NCI-H1048 (cell line): ENCODE data around the gene FRMD4A.
"Not testable (repeated sequence)": the region's sequence is repeated elsewhere in the genome, so short reads cannot be mapped to it uniquely, and the experiment has no call there.

Experiments
- DNase-seq: peaks from one replicate; lab custom pipeline; 2025; lab: John Stamatoyannopoulos, UW

Gene FRMD4A

DNA sequence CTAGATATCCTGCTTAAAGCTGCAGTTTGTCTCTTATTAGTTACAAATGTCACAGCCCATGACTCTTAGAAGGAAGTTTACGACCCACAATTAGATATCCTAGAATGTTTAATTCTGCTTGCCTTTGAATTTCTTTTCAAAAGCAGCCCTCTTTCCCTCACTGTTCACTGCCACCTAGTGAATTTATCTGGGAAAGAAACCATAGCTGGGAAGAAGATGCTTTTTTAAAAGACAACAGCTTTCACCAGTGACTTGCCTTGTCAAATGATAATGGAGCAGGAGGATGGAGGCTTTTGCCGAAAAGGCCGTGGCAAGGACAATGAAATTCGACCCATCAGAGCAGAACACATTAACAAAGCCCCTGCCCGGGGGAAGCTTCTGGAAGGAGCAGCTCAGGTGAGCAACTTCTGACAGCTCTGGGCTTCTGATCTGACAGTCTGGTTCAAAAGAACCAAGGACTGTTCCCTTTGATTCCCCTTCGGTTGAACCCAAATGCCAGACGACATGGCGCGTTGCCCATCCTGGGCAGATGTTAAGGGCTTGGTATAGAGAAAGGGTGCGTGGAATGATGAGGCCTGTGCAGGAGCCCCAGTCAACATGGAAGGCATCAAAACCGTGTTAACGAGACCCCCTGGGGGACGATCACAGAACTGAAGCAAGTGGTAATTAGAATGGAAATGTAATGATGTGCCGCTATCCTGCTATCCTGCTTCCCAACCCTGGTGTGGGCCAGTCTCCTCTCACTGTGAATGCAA is 236.8 kb downstream of the FRMD4A start:
- DNase-seq, result no peak

DNA sequence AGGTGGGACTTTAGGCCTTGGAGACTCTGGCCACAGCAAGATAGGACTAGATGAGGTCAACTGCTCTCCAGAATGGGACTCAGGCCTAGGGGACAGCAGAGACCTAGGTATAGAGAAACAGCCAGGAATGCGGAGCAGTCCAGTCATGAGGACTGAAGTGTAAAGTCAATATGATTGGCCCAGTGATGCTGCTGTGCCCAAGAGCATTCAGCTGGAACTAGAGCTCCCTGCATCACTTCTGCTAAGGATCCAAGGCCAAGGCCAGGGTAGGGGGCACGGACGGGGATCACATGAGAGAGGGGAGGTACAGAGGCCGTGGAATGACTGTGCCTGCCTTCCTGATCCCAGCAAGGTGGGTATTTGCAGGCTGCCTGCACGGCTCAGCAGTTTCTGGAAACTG is 237.9 kb downstream of the FRMD4A start:
- DNase-seq, result no peak

DNA sequence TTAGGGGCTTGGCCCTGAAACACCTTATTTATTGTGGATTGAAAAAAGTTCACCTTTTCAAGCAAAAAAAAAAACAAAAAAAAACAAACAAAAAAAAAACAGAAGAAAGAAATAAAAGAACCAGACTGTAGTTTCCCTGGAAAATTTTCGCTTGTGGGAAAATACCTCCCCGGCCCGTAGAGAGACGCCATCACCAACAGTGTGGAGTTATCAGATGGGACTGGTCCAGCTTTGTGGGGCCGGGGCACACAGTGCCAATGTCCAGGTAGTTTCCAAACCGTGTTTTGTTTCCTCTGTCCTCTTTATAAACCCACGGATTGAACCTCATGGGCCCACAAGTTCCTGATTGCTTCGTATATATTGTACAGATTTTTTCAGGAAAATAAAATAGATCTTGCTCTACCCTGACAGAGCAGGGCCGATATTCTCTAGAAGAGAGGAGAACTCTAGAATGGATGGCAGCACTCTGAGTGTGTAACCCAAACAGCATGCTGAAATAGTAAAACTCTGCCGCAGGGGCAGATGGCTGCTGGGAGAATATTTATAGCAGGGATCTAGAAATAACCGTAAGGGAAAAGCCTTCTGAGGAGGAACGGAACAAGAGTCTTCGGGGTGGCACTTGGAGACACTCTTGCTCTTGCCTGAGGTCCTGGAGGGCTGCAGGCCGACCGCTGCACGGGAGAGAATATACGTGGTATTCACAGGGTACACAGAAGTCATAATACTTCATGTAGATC is 241.0 kb downstream of the FRMD4A start:
- DNase-seq, result no peak

DNA sequence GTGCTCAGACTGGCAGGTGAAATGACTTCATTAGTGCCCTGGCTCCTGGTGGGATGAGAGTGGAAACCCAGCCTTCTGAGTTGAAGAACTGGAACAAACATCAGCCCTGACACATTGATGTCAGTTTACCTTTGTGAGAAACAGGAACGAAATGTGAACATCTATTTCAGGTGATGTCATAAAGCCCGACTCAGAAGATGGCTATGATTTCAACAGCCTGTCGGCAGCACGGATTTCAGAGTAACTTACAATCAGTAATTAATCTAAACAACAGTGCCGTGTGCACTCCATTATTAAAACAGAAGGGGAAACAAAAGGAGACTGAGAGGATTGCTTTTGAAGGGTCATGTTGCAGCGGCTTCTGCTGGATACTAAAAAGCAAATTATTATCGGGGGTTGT is 243.2 kb downstream of the FRMD4A start:
- DNase-seq, result no peak

GRCh38 chr10:14086596-14086995 is 244.1 kb downstream of the FRMD4A start:
- no peak for DNase-seq

DNA sequence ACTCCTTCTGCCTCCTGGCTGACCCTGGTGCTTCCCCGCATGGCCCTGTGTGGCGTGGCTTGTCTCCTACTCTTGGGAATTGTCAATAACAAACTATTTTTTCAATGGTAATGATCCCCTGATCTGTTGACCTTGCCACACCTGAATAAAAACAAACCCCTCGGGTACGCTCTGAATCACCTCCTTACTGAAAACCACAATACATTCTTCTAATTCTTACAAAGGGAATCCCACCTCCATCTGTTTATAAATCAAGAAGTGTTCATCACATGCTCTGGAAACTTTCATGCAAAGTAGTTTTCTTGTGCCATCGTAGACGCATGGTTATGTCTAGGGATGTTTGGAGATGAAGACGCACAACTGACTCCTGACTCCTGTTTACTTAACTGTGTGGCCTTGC is 245.8 kb downstream of the FRMD4A start:
- DNase-seq, result no peak

- DNase-seq, result no peak
Measured at GRCh38 chr10:14080795-14081194, 249.9 kb downstream of the FRMD4A start.

- DNase-seq, result no peak
Measured at GRCh38 chr10:14077430-14077829, 253.3 kb downstream of the FRMD4A start.

GRCh38 chr10:14074062-14074884 is 256.5 kb downstream of the FRMD4A start:
- no peak for DNase-seq

GRCh38 chr10:14072541-14072940 is 258.2 kb downstream of the FRMD4A start:
- no peak for DNase-seq

GRCh38 chr10:14071956-14072355 is 258.8 kb downstream of the FRMD4A start:
- no peak for DNase-seq

DNA sequence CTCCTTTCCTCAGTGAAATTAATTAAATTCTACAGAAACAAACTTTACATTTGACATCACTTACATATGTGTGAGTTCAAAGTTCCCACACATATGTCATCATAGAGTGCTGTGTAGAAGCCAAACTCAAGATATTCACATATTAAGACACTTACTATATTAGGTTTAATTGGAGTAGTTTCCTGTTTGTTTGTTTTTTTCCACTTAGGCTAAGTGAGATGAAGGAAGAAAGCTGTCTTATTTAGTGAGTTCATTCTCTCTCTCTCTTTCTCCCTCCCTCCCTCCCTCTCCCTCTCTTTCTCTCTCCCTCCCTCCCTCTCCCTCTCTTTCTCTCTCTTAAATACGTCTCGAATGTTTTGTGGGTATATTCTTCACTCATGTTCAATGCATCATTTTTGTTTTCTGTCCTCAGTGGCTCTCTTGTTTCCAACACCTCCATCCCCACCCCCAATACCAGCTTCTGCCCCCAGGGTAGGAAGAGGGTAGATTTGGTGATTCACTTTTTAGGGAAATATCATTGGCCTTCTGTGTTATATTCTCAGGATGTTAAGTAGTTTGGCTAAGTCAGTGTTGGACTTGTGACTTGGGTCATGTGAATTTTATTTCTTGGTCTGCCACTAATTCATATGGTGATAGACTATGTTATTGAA is 262.0 kb downstream of the FRMD4A start:
- DNase-seq, result no peak

GRCh38 chr10:14067638-14068037 is 263.1 kb downstream of the FRMD4A start:
- DNase-seq, result not testable (repeated sequence)

- no peak for DNase-seq
Measured at GRCh38 chr10:14066106-14066505, 264.6 kb downstream of the FRMD4A start.

DNA sequence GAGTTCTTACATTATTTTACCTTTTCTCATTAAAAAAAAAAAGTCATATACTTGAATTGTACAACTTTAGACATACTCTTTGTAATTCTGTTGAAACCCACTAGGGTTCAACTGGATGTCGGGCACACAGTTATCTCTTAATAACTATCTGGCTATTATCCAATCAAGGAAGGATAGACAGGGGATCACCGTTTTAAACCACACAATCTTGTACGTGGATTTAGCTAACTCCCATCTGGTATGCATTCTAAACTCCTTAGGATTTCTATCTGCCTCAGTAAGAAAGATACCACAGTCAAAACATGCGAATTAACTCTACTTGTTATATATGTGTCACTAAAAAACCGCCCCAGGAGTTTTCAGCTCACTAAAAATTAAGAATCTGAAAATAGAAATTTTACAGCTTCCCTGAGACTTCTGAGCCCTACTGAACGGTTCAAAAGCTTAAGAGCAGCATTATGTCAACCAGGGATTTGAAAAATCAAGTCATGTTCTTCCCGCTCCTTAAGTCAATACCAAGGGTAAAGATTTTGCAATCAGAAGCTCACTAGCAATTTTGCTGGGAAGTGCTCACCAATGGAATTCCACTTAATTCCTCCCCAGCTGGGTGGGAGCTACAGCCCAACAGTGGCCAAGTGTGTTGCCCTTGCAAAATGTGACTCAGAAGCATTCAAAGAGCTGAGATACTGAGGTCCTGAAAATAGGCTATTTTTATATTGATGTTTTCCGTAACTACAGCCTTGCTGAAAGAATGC is 267.0 kb downstream of the FRMD4A start:
- no peak for DNase-seq

GRCh38 chr10:14062528-14063260 is 268.0 kb downstream of the FRMD4A start:
- DNase-seq, result no peak

DNA sequence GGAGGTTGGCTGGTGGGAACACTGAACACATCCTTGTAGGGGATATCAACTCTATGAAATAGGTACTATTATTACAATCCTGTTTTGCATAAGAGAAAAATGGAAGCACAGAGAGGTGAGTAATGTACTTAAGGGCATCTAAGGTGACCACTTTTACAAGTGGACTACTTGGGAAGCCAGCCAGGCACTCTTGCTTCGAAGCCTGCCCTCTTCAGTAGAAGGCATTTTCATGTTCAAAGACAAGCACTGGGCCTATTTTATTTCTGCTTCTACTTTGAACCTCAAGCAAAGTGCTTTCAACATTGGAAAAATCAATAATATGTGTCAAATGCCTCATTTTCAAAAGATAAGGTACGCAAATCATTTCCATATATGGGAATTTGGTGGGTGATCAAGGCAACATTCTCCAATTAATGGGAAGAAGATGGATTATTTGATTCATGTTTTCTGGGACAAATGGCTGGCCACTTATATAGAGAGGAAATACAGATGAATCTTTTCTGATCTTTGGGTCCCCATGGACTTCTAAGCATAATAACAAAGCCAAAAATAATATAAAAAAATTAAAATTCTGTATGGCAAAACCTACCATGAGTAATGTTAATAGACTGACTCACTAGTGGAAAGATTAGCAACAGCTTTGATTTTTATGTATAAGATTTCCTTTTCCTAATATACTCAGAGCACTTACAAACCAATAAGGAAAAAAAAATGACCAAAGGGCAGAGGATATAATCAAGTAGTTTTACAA is 270.2 kb downstream of the FRMD4A start:
- no peak for DNase-seq

DNA sequence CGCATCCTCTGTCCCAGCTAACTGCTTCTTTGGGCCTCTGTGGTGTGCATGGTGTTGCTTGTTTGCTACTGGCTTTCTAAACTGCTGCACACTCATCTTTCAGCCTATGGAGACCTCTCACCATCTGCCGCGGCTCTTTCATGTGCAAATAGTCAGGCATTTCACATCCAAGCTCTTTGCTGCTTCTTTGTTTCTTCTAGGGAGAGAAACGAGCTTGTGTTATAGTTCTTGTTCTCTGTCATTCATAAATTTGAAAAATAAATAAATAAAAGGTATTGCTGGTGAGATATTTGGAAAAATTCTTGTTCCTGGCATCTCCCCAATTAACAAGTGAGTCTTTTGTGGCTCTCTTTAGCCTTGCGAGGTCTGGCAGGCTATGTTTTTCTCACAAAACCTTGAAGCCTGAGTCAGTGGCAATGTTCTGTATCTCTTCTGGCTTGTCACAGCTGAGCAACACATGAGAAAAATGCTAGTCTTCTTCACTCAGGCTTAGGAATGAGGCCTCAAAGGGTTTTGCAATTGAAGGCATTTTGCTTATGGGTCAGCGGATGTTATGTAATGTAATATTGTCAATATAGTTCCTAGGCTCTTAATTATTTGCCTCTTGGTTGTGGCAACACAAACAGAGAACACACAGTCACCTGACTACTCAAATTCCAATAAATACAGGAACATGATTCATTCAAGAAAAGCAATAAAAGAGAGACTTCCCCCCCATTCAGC is 274.0 kb downstream of the FRMD4A start:
- no peak for DNase-seq

DNA sequence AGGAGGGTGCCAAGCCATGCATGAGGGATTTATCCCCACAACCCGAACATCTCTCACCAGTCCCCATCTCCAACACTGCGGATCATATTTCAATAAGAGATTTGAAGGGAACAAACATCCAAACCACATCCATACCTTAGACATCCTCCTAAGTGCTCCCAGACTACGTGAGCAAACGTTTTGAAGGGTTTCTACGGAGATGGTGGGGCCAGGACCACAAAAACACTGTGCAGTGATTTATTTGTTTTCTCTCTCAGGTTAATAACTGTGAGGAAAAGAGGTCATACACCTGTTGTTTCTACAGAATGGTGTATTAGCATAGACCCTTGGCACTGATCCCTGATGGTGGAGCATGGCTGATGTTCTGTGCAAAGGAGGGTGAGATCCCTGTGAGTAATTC is 277.8 kb downstream of the FRMD4A start:
- DNase-seq, result no peak
